ENCODE measurements around the gene GCFC2. TPM values are rescaled to one million over a fixed set of nuclear protein-coding genes. Genes with fewer than 3 reads are reported as not detected.
A peak's percentile ranks its signal among the peaks of the same experiment; 100 is the strongest.

Gene GCFC2
- polyA plus RNA-seq, 3 donors = 36.4 to 56.7 (median 52.3) TPM

GRCh38 chr2:75633620-75634019 lies 77.1 kb downstream of the GCFC2 start:
- no peak for DNase-seq

DNA sequence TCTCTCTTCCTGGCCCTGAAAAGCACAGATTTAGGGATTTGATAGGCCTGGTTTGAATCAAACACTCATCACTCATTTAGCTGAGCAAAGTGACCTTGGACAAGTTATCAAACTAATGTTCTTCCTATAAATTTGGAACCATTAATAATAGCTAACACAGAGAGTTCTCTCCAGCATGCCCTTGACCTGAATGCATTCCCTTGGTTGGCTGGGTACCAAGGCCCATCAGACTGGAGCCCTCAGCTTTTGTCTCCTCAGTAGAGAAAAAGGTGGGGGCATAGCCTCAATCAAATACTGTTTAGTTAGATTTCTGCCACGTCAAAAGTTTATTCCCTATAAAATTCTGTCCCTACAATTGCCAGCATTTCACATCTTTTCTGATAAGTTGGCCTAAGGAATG lies 77.9 kb downstream of the GCFC2 start:
- no peak for DNase-seq

GRCh38 chr2:75632091-75632701 lies 78.5 kb downstream of the GCFC2 start:
- DNase-seq = no peak

GRCh38 chr2:75627902-75628504 lies 82.7 kb downstream of the GCFC2 start:
- DNase-seq = peak; percentile 82

- no peak for DNase-seq
Measured at GRCh38 chr2:75622929-75623328, 87.8 kb downstream of the GCFC2 start.

DNA sequence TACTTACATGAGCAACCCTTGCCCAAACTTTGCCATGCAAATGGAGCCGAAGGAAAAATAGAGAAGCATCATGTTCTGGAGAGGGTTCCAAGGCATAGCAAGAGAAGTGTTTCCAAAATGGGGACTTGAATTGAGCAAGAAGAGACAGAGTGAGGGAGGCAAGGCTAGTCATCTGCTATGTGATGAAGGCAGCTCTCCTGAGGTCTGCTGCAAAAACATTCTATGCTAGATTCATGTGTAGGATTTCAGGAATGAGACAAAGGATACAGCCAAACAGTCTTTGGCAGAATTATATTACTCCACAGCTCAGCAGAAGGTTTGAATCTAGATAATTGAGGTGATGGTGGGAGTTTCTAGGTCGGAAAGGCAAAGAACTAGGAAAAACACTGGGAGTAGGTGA lies 88.2 kb downstream of the GCFC2 start:
- no peak for DNase-seq

- DNase-seq = no peak
Measured at GRCh38 chr2:75621228-75621627, 89.5 kb downstream of the GCFC2 start.

DNA sequence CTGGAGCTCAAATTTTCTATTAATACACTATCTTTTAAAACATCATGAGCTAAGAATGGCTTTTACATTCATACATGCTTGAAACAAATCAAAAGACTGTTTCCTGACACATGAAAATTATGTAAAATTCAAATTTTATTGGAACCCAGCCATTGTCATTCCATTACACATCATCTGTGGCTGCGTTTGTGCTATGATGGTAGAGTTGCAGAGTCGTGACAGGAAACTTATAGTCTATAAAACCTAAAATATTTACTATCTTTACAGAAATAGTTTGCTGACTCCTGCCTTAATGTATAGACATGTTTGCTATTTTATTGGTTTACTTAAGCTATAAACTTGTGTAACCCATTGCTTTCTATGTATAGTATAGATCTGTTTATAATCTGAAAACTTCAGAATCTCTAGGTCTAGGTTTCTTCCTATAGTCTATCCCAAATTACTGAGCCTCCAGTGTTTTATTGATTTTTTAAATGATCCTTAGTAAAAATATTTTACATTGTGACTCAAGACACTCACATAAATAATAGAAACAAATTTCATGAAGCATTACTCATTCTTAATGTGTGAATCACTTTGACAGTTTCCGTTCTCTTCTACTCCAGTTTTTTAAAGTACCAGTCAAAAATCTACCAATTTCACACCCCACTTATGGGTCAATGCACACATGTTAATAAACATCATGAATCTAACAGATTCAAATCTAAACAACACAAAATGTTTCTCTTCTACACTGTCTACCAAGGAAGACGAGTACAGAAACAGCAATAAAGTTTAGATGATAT lies 90.6 kb downstream of the GCFC2 start:
- DNase-seq = no peak

- DNase-seq = no peak
Measured at GRCh38 chr2:75616933-75617332, 93.8 kb downstream of the GCFC2 start.

DNA sequence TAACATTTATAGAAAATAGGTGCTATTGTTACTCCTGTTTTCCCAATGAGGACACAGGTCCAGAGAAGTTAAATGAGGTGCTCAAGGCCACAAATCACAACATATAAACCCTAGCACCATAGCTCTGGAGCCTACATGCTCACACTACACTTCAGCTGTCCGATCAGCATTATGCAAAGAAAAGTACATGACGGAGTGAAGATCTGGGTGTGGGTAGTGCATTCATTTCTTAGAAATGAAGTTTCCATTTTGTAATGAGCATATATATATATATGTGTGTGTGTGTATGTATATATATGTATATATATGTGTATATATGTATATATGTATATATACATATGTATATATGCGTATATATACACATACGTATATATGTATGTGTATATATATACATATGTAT lies 94.3 kb downstream of the GCFC2 start:
- DNase-seq = no peak

DNA sequence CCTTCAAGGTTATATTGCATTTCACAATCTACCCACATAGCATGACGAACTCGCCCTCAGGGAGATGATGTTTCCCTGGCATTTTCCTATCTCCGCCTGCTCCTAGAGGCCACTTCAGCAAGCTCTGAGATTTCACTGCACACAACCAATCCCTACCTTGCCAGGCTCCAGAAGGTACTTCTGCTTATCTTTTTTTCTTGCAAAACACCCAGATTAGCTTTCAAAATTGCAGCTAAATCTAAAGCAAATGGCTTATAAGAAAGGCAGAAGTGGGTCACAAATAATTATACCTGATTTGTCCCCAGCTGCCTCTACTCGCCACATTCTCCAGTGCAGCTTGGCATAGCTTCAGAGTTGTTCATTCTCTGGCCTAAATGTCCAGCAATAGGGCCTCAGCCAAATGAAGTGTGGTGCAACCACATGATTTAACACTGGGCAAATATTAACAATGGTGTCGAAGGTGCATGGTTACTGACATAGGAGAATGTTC lies 96.5 kb downstream of the GCFC2 start:
- DNase-seq = no peak

DNA sequence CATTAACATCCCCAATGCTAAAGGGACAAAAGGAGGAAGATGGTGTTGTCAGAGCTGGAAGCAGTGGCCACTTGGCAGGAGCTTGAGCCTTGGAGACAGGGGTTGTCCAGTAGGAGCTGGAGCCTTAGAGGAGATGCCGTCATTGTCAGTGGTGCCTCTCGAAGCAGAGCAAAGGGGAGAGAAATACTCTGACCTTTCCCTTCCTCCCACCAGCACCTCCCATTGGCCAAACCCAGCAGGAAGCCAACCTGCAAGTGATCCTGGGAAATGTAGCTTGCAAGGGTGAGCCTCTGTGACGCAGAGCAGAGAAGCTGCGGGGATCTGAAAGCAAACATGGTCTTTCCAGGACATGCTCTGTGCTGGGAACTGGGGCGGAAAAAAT lies 97.9 kb downstream of the GCFC2 start:
- DNase-seq = no peak

Other genes with a start within 250 kb of the GCFC2 start
- gene EVA1A, start 150.0 kb downstream of the GCFC2 start, polyA plus RNA-seq (ENCODE audit: insufficient read length in 3 of 3) = 10 to 100 TPM; 13.1 to 16.3 (median 15.0) TPM
- gene MRPL19, start 64.1 kb downstream of the GCFC2 start, polyA plus RNA-seq (ENCODE audit: insufficient read length in 3 of 3) = 10 to 100 TPM; 58.0 to 67.8 (median 65.9) TPM